HG03342 (cell line): Measurements from ENCODE around the gene IFIT1B.
A peak's percentile ranks its signal among the peaks of the same experiment; 100 is the strongest.
"Not testable (repeated sequence)": the region's sequence is repeated elsewhere in the genome, so short reads cannot be mapped to it uniquely, and the experiment has no call there.

ENCODE experiments used
- ATAC-seq: cut with Tn5 transposase; IDR thresholded peaks from one replicate; pipeline ENCODE4 v1.9.1; 2021; ENCODE audit warnings: mild to moderate bottlenecking, moderate library complexity; ENCODE audit not compliant: unreplicated experiment

IFIT1B gene

DNA sequence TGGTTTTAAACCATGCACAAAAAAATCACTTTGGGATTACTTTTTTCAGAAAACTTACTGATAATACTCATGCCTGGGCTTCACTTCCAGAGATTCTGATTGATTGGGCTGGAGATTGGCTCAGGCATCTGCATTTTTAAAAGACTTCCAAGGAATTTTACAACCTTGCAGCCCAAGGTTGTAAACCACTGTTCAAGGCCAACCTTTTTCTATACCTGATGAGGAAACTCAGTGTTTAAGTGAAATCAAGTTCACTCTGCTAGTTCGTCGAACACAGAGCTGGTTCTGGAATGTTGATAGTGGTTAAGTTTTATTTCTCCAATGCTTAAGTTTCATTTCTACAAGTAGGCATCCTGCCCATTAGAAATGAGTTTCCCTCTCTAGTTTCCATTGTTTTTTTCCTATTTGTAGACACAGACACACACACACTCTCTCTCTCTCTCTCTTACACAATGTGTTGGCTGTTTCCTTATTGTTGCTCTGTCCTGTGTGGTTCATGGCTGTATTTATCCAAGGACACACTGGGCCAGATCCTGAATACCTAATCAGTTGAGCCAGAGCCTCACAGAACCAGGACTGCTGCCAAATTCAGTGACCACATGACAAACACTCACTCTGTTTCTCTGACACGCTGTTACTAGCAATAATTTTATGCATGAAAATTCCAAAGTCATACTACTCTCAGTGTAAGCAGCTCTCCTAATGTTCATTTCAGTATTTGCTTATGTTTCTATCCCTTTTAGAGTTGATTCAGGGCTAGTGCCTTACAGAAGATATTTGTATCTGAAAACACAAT lies 3.7 kb upstream of the IFIT1B start:
- no peak for ATAC-seq

DNA sequence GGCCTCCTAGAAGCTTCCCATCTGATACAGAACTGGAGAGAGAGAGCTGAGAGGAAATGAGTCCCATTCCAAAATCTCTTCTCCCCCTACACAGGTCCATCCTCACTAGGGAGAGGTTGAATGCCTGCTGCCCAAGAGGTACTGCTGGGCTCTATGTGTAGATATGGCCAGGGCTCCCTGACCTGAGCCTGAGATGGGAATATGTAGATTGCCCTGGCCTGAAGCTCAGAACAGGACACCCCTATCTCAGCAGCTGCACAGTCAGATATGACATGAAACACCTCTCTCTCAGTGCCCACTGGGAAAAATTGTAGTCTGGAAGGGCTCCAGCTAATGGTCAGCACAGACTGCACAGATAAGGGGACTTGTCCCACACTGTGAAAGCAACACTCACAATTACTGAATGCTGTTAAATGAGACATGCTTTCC lies 3.1 kb upstream of the IFIT1B start:
- ATAC-seq = no peak

DNA sequence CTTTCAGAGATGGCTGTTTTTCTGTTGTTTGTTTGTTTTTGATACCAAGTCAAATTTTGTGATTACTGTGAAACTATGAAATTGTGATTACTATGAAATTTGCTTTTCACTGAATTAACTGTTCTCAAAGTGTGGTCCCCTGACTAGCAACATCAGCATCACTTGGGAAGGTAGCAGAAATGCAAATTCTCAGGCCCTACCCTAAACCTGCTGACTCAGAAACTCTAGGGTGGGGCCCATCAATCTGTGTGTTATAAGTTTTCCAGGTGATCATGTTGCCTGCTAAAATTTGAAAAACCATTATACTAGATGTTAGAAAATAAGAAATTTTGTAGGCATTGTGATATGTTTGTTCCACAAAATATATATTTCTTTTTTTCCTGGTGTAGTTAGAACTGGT lies 1.2 kb downstream of the IFIT1B start:
- no peak for ATAC-seq

DNA sequence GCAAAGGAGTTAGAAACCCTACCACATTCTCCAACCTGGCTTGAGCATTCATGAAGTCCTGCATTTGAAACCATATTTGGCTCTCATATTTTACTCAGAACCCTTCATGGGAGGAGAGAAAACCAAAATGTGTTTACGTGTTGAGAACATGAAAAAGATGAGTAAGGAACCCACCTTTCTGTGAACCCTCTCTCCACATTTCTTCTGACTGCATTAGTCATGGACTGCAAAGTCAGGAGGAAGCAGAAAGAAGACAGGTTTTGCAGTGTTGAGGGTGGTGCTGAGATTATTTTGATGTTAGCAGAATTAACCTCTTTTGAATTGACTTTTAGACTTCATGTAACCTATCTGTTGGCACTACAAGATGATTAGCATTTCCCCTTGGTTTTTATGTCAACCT lies 4.9 kb downstream of the IFIT1B start:
- ATAC-seq = no peak

DNA sequence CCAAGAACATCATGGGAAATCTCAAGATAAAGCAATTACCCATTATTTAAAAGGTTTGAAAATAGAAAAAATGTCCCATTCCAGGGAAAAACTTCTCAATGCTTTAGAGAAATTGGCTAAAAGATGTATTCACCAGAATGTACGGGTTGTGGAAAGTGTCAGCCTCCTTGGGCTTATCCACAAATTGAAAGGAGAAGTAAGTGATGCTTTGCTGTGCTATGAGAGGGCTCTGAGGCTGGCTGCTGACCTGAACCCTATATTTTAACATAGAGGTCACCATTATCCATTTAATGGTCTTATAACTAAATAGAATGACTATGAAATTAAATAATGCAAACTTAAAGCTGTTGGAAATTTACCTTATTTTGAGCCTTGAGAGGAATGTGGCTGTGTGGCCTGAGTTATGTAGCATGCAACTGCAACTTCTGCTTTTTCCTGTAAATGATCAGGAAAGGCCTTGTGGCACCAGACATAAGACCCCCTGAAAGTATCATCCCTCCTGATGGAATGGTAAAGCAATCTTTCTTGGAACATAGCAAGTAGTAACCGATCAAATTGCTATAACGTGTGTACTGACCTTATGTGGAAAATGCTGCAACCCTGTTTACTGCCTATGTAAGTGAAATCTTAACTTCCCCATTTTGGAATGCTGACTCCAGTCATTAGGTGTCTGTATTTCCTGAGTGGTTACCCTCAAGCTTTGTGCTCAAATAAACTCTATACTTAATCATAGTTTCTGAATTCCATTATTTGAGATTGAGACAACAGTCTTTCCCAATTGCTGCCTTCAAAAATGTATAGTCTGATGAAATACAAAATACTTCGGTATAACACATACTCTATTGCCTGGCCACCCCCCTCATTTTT lies 6.9 kb downstream of the IFIT1B start:
- no peak for ATAC-seq

DNA sequence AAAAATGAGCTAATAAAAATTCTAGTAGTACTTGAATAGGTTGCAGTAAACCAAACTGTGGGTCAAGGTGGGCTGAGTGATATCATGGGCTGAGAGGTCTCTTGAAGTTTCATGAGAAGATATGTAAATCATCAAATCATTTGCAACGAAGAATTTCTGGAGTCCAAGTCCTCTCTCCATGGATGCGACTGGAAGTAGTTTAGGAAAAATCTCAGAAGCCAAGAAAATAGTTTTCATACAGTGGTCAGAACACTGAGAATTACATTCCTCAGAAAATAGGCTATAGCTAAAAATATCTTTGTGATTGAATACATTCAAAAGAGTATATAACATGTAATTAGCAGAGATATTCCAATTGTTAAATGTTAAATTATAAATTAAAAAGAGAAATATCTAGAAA lies 10.9 kb downstream of the IFIT1B start:
- no peak for ATAC-seq

DNA sequence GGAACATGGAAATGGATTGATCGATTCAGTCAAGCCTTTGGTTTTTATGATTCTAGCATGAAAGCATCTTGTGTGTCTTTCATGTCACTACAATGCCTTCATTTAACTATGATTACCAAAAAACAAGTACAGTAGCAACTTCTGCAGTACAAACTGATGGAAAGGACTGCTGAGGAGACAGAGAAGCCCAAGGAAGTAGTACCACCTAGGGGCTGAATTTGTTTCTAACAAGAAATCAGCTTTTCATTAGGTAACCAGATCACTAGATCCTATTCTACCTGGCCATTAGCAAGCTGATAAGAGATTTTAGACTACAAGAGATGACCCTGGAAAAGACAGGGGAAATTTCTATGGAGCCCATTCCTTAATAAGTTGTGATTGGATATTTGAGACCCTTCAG lies 11.4 kb downstream of the IFIT1B start:
- ATAC-seq = no peak

DNA sequence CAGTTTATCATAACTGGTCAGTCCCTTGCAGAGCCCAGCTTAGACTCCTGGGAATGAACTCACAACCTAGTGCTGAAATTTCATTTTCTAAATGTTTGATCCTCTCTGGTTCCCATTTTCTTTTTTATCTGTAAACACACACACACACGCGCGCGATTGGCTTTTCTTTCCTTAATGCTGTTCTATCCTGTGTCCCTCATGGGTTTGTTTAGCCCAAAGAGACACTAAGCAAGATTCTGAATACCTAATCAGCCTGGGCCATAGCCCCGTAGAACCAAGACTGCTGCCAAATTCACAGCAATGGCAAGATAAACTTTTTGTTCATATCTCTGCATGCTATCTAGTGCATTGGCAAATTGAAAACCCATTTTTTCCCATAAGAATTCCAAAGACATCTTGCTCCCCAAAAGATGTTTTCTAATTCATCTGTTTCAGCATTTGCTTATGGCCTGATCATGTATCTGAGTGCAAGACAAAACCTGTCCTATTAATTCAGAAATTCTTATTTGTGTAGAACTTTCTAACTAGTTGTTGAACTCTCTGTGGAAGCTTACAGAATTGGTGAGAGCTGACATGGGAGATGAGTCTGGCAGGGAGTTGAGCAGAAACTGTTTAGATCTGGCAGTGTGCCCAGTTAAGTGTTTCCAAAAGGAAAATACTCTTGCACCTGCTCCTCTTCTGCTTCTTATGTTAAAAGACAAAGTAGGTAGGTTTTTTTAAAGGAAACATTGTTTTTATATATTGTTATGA lies 12.8 kb downstream of the IFIT1B start:
- ATAC-seq = no peak

DNA sequence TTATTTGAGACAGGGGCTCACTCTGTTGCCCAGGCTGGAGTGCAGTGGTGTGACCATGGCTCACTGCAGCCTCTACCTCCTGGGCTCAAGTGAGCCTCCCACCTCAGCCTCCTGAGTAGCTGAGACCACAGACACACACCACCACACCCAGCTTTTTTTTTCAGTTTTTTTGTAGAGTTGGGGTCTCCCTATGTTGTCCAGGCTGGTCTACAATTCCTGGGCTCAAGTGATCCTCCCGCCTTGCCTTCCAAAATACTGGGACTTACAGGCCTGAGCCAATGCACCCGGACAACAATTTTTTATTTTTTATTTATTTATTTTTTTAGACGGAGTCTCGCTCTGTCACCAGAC lies 13.3 kb downstream of the IFIT1B start:
- ATAC-seq = not testable (repeated sequence)

DNA sequence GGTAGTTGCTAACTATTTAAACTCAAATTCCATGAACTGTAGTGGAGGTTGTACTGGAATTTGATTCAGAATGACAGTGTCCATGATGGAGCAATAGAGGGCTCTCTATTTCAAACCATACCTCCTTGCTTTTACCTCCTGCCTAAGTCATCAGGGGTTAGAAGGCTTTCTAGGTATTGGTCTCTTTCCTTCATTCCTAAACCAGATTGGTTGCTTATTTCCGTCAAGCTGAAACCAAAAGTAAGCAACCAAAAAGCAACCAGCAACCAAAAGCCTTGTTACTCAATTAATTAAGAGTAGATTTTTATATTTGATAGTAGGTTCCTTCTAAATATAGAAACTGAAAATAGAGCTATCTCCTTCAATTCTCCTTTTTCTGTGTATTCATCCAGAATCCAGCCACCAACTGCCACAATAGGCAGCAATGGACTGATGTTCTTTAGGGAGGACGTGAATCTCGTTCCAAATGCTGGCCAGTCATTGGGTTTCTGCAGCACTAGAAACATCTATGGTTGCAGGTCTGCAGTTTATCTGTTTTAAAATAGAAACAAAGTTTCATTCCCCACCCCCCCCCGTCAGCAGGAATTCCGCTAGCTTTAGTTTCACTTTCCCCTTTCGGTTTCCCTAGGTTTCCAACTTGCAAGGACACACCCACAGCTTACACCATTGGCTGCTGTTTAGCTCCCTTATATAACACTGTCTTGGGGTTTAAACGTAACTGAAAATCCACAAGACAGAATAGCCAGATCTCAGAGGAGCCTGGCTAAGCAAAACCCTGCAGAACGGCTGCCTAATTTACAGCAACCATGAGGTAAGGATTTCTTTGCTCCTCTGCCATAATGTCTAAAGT lies 14.3 kb downstream of the IFIT1B start, which contains the start of gene IFIT1:
TSS of gene IFIT1 (plus strand) at position 717 of the 850 bp plus-strand sequence. CDS start at position 807, 90 bp downstream.
- ATAC-seq = peak; percentile 81

DNA sequence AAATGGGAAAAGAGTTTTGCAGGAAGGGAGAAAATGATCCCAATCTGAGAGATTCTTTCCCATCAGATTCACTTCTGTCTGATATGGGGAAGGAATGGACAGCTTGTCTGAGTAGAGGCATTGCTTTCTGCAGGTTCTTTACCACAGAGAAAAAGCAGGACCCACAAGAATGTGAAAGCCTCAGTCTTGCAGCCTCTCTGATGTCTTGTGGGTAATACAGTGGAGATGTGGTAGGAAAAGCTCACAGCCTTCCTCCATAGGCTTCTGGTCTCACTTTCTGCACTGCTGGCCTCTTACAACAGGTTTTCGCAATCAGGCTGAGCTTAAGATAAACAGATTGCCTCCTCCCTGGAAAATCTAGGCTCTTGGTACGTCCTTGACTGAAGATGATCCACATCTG lies 15.1 kb downstream of the IFIT1B start:
- no peak for ATAC-seq

DNA sequence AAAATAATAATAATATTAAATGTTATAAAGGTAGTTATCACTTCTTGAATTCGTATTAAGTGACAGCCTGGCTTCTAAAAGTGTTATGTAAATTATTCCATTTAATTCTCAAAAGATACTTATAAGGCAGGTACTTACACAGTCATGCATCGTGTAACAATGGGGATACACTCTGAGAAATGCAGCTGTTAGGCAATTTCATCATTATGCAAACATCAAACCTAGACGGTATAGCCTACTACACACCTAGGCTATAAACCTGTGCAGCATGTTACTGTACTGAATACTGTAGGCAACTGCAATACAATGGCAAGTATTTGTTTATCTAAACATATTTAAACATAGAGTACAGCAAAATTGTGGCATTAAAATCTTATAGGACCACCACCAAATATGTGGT lies 16.0 kb downstream of the IFIT1B start:
- no peak for ATAC-seq

DNA sequence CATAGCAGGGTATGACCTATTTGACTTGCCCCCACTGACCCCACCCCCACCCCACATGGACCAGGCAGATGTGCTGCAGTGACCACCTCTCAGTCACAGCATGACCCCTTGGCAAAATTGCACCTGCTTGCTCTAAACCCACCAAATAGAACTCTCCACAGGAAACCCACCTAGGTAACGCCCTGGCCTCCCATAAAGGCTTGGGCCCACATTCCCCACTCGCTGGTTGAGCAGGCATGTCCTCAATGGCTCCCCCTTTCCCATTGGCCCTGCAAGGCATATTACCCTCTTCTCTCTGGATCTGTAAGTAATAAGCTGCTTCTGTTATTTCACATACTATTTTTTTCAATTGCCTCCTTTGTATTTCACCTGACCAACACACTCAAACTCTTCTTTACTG lies 17.3 kb downstream of the IFIT1B start:
- no peak for ATAC-seq

DNA sequence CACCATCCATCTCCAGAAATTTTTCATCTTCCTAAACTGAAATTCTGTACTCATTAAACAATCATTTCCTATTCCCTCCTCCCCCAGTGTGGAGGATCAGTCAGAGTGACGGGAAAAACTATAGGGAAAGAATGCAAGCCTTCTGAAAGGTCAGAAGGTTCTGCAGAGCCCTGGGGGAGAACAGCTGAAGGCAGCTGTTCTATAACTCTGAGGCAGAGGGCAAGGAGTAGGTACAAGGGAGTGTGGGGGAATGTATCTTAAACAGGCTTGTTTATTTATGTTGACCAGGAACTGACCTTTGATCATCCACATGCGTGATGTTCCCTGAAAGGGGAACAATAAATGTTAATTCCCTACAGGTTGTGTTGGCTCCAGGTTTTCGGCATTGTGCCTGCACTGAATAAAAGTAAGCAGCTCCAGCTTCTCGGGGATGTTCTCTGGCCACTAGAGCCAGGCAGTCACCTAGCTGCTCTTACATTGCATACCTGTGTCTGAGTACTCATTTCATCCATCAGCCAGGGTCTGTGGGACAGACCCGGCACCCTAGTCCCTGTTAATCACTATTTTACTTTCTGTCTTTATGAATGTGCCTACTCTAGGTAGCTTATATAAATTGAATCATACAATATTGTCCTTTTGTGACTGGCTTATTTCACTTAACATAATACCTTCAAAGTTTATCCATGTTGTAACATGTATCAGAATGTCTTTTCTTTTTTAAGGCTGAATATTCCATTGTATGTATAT lies 20.3 kb downstream of the IFIT1B start:
- no peak for ATAC-seq

DNA sequence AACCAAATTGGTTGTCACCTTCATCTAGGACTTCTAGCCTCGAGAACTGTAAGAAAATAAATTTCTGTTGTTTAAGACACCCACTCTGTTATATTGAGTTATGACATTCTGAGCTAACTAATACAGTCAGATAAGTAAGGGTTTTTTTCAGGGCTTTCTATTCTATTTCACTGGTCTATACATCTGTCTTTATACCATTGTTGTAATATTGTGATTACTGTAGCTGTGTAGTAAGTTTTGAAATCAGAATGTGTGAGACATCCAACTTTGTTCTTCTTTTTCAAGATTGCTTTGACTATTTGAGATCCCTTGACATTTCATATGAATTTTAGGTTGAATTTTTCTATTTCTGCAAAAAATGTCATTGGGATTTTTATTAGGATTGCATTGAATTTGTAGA lies 22.1 kb downstream of the IFIT1B start:
- ATAC-seq = no peak

DNA sequence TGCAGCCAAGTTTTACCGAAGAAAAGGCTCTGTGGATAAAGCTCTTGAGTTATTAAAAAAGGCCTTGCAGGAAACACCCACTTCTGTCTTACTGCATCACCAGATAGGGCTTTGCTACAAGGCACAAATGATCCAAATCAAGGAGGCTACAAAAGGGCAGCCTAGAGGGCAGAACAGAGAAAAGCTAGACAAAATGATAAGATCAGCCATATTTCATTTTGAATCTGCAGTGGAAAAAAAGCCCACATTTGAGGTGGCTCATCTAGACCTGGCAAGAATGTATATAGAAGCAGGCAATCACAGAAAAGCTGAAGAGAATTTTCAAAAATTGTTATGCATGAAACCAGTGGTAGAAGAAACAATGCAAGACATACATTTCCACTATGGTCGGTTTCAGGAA lies 25.2 kb downstream of the IFIT1B start:
- no peak for ATAC-seq

DNA sequence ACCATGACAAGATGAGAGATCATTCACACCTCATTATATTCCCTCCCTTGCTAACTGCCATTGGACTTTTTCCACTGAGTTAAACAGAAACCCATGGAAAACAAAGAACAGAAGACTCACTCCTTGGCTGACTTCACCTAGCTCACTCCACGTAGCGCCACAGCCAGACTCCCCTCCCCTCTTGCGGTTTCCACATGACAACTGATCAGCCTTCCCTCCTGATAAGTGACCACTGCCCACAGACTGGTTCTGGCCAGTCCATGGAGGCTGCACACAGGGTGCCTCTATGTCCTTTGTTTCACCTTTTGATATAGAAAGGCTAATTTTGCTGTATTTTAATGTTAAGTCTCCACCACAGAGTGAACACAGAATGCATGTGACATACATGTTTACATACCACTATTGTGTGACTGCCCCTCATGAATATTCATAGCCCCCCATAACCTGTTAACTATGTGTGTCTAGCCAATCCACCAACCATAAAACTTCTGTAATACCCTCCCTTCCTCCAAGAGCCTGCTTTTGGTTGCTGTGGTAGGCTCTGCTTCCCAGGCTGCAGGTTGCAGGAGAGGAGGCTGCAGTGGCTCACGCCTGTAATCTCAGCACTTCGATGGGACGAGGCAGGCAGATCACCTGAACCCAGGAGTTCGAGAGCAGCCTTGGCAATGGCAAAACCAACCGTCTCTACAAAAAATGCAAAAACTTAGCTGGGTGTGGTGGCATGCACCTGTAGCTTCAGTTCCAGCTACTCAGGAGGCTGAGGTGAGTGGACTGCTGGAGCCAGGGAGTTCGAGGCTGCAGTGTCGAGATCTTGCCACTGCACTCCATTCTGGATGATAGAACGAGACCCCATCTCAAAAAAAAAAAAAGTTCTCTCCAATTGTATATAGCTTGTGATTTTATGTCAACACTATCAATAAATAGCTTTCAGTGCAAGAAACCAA lies 26.5 kb downstream of the IFIT1B start:
- ATAC-seq = no peak

DNA sequence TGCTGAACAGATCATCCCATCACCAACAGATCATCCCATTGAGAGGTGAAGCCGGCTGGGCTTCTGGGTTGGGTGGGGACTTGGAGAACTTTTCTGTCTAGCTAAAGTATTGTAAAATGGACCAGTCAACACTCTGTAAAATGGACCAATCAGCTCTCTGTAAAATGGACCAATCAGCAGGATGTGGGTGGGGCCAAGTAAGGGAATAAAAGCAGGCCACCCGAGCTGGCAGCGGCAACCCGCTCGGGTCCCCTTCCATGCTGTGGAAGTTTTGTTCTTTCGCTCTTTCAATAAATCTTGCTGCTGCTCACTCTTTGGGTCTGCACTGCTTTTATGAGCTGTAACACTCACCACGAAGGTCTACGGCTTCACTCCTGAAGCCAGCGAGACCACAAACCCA lies 28.3 kb downstream of the IFIT1B start:
- ATAC-seq = not testable (repeated sequence)

DNA sequence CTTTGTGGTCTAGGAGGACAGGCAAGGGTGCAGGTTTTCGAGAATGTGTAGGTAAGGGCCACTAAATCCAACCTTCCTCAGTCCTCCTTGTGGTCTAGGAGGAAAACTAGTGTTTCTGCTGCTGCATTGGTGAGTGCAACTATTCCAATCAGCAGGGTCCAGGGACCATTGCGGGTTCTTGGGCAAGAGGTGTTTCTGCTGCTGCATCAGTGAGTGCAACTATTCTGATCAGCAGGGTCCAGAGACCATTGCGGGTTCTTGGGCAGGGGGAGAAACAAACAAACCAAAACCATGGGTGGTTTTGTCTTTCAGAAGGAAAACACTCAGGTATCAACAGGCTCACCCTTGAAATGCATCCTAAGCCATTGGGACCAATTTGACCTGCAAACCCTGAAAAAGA lies 29.9 kb downstream of the IFIT1B start:
- not testable (repeated sequence) for ATAC-seq
